Activated B cell treated with CpG ODN at 0.5 μM for 24 hours (primary cell): ENCODE measurements around the gene C10orf62. TPM values are rescaled to one million over a fixed set of nuclear protein-coding genes. Genes with fewer than 3 reads are reported as not detected.

Experiments used
- ATAC-seq: fragments of 200-7000 bp; cut with Tn5 transposase; one replicate; pipeline ENCODE4 v1.10.0; 2021; ENCODE audit warnings: low read depth, mild to moderate bottlenecking, moderate library complexity
- CTCF ChIA-PET: fragments of 350-600 bp; sonication (Branson Sonifier 250); formaldehyde crosslinking; loops from one replicate; lab custom pipeline; 2021; ENCODE audit warnings: antibody characterized with exemption; lab: Charles Lee
- POLR2A ChIA-PET: fragments of 350-600 bp; sonication (Branson Sonifier 250); formaldehyde crosslinking; loops from one replicate; lab custom pipeline; 2021; ENCODE audit warnings: antibody characterized with exemption; lab: Charles Lee
- DNase-seq: peaks from one replicate; pipeline ENCODE4 v3.0.0; 2022
- H3K27ac Mint-ChIP-seq: one replicate; pipeline ENCODE4 v1.8.0; 2020; ENCODE audit warnings: mixed read lengths
- H3K27me3 Mint-ChIP-seq: one replicate; pipeline ENCODE4 v1.8.0; 2021; ENCODE audit warnings: mixed read lengths
- H3K36me3 Mint-ChIP-seq: one replicate; pipeline ENCODE4 v1.8.0; 2021; ENCODE audit warnings: low read depth, mixed read lengths
- H3K4me1 Mint-ChIP-seq: one replicate; pipeline ENCODE4 v1.8.0; 2021; ENCODE audit warnings: mixed read lengths
- H3K4me3 Mint-ChIP-seq: one replicate; pipeline ENCODE4 v1.8.0; 2020; ENCODE audit warnings: mild to moderate bottlenecking, mixed read lengths
- H3K9me3 Mint-ChIP-seq: one replicate; pipeline ENCODE4 v1.8.0; 2020; ENCODE audit warnings: mixed read lengths
- intact Hi-C: fragments of 100-400 bp; cut with micrococcal nuclease; formaldehyde crosslinking; loops from one replicate; pipeline ENCODE4 v1.15.1; 2024
- total RNA-seq: library from RNA; stranded (reverse); gene quantifications from 2 replicates; pipeline ENCODE4 v1.2.3, GENCODE V29; 2022
- TF ChIP-seq, protein P1 (sequence below): fragments of 200-600 bp; IDR thresholded peaks from one replicate; pipeline ENCODE4 v1.8.0; 2022; ENCODE audit warnings: antibody characterized with exemption, mild to moderate bottlenecking

C10orf62 gene
- total RNA-seq, 1 donor from 2014 or later = not detected

GRCh38 chr10:97563337-97563736 lies 26.2 kb upstream of the C10orf62 start:
- intact Hi-C loops = no loop called here
- Mint-ChIP-seq H3K4me1 (no peaks in the 10 kb centered on the region), H3K9me3 (no peaks in the 10 kb centered on the region), H3K27me3 (no peaks in the 10 kb centered on the region), H3K36me3 (no peaks in the 10 kb centered on the region), H3K4me3 (no peak overlapping the region), H3K27ac (no peak overlapping the region)
- ChIA-PET CTCF (no interaction called here), POLR2A (no interaction called here)
- no peak for ATAC-seq
- TF ChIP-seq, protein P1, sequence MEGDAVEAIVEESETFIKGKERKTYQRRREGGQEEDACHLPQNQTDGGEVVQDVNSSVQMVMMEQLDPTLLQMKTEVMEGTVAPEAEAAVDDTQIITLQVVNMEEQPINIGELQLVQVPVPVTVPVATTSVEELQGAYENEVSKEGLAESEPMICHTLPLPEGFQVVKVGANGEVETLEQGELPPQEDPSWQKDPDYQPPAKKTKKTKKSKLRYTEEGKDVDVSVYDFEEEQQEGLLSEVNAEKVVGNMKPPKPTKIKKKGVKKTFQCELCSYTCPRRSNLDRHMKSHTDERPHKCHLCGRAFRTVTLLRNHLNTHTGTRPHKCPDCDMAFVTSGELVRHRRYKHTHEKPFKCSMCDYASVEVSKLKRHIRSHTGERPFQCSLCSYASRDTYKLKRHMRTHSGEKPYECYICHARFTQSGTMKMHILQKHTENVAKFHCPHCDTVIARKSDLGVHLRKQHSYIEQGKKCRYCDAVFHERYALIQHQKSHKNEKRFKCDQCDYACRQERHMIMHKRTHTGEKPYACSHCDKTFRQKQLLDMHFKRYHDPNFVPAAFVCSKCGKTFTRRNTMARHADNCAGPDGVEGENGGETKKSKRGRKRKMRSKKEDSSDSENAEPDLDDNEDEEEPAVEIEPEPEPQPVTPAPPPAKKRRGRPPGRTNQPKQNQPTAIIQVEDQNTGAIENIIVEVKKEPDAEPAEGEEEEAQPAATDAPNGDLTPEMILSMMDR = no peak
- DNase-seq = no peak

DNA sequence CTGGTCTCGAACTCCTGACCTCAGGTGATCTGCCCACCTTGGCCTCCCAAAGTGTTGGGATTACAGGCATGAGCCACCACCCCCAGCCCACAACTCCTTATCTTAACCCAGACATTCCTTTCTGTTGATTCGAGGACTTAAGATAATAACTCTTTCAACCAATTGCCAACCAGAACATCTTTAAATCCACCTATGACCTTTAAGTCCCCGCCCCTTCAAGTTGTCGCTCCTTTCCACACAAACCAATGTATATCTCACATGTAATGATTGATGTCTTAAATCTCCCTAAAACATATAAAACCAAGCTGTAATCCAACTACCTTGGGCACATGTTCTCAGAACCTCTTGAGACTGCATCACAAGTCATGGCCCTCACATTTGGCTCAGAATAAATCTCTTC lies 24.7 kb upstream of the C10orf62 start:
- Mint-ChIP-seq H3K36me3 (no peaks in the 10 kb centered on the region), H3K9me3 (no peaks in the 10 kb centered on the region), H3K4me1 (no peaks in the 10 kb centered on the region), H3K27ac (no peak overlapping the region), H3K27me3 (no peaks in the 10 kb centered on the region), H3K4me3 (no peak overlapping the region)
- ATAC-seq (no peak), DNase-seq (no peak)
- POLR2A ChIA-PET = no interaction called here
- TF ChIP-seq, protein P1 = no peak
- CTCF ChIA-PET = interaction anchor here (1.0 kb wide), 1 partner anchor 10 kb away, joined by 3 read pairs; no protein-coding TSS in a partner anchor
- intact Hi-C loops = no loop called here

DNA sequence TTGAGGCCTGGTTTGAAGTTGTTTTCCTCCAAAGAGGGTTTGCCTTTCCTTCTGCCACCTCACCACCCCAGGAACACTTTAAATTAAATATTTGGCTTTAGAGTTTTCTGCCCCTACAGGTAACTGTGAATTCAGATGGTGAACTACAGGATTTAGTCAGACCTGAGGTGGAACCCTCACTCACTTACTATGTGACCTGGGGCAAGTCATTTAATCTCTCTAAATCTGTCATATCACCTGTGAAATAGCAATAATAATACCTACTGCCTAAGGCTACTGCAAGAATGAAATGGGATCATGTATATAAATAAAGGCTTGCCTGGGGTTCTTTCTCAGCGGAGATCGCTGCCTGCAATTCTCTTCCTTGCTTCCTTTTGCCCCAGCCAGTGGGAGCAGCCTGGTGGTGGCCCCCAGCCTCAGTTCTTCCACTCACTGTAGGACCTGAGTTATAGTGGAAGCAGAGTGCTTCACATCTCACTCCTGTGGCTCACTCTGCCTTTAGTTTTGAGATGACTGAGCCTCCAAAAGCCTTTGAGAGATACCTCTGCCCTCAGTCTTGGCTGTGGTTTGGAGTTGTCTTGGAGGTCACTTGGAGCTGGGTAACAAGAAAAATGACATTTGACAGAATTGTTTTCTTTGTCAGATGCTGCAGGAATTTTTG lies 23.1 kb upstream of the C10orf62 start:
- ChIA-PET CTCF (no interaction called here), POLR2A (no interaction called here)
- intact Hi-C loops = no loop called here
- DNase-seq = no peak
- Mint-ChIP-seq H3K9me3 (no peaks in the 10 kb centered on the region), H3K27ac (no peak overlapping the region), H3K27me3 (no peaks in the 10 kb centered on the region), H3K4me1 (no peaks in the 10 kb centered on the region), H3K4me3 (no peak overlapping the region), H3K36me3 (no peaks in the 10 kb centered on the region)
- TF ChIP-seq, protein P1 = no peak
- no peak for ATAC-seq

DNA sequence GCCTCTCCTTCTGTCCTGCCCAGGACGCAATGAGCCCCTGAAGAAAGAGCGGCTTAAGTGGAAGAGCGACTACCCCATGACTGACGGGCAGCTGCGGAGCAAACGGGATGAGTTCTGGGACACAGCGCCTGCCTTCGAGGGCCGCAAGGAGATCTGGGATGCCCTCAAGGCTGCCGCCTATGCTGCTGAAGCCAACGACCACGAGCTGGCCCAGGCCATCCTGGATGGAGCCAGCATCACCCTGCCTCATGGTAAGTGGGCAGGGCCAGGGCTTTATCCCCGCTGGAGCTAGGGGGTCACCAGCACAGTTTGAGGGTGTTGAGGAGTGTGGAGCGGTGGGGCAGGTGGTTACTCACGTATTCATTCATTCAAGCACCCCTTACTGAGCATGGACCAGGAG lies 21.6 kb upstream of the C10orf62 start:
- H3K4me1 Mint-ChIP-seq = no peaks in the 10 kb centered on the region
- POLR2A ChIA-PET = no interaction called here
- no peaks in the 10 kb centered on the region for H3K36me3 Mint-ChIP-seq
- ATAC-seq = no peak
- H3K27ac Mint-ChIP-seq = no peak overlapping the region
- intact Hi-C loops = no loop called here
- no peaks in the 10 kb centered on the region for H3K27me3 Mint-ChIP-seq
- TF ChIP-seq, protein P1 = no peak
- no peak for DNase-seq
- no peak overlapping the region for H3K4me3 Mint-ChIP-seq
- CTCF ChIA-PET = no interaction called here
- H3K9me3 Mint-ChIP-seq = no peaks in the 10 kb centered on the region

GRCh38 chr10:97570146-97570788 lies 19.3 kb upstream of the C10orf62 start:
- intact Hi-C loops = no loop called here
- no peak overlapping the region for H3K4me3 Mint-ChIP-seq
- H3K36me3 Mint-ChIP-seq = no peaks in the 10 kb centered on the region
- ChIA-PET CTCF (interaction anchor here (2.3 kb wide), 1 partner anchor 161 kb away, joined by 9 read pairs; no protein-coding TSS in a partner anchor), POLR2A (no interaction called here)
- H3K27ac Mint-ChIP-seq = no peak overlapping the region
- peaks cover 4% of the 10 kb centered on the region for H3K27me3 Mint-ChIP-seq
- no peaks in the 10 kb centered on the region for H3K4me1 Mint-ChIP-seq
- no peaks in the 10 kb centered on the region for H3K9me3 Mint-ChIP-seq
- TF ChIP-seq, protein P1 = no peak
- no peak for ATAC-seq
- DNase-seq = no peak
